Measurements from ENCODE around the gene COLEC12.

The COLEC12 gene

DNA sequence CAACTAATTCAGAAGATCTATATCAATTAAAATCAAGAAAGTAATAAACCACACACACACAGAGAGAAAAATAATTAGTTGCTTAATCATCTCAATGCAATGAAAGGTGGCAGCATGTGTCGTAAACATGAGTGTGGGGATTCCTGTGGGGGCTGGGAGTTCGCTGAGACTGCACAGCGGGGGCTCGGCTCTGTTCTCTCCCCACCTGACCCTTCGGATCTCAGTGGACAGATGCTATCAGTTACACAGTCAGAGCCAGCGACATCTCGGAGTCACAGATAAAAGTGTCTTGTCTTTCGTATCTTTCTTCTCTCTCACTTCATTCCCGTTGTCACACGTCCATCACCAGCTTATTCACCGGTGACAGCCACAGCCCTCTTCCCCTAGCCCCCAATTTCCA is 37.1 kb downstream of the COLEC12 start:
- H3K4me2 ChIP-seq (ENCODE audit: low read depth, low read length, poor library complexity, severe bottlenecking) = no peak overlapping the region

DNA sequence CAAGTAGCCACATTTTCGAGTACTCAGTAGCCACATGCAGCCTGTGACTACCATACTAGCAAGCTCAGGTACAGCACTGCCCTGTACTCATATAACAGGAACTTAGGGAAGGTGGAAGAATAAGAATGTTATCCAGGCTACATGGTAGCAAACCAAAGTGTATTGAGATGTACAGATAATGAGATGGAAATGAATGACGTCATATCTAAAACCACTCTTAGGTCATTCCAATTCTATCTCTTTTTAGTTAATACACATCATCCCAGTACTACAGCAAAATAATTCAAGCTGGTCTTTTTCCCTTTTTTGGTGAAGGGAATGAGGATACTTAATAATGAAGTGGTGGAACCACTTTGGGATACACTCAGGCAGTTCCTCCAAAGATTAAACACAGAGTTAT is 38.7 kb downstream of the COLEC12 start:
- Histone ChIP-seq H3F3A (ENCODE audit: insufficient read depth) (no peaks in the 10 kb centered on the region), H4K20me1 (ENCODE audit: low read depth, low read length) (no peaks in the 10 kb centered on the region), H3K27ac (ENCODE audit: low read depth, low read length) (no peak overlapping the region), H3K27me3 (ENCODE audit: low read length) (no peaks in the 10 kb centered on the region), H3K9me3 (ENCODE audit: insufficient read depth, low read length) (no peaks in the 10 kb centered on the region), H3K9ac (ENCODE audit: low read length) (no peak overlapping the region), H3K79me2 (ENCODE audit: insufficient read depth, low read length) (no peaks in the 10 kb centered on the region), H3K4me3 (ENCODE audit: insufficient read depth, low read length, poor library complexity, severe bottlenecking) (no peak overlapping the region), H3K4me2 (ENCODE audit: low read depth, low read length, poor library complexity, severe bottlenecking) (no peak overlapping the region), H3K36me3 (ENCODE audit: low read length) (no peaks in the 10 kb centered on the region), H2AFZ (ENCODE audit: low read depth, low read length, severe bottlenecking) (no peak overlapping the region), H3K9me2 (replicated peaks; ENCODE audit: insufficient read depth, low read length) (no peaks in the 10 kb centered on the region)
- TF ChIP-seq EZH2phosphoT487 (conservative IDR thresholded peaks at IDR 0.05; ENCODE audit: low read length) = no peak
- TF ChIP-seq, protein P1, sequence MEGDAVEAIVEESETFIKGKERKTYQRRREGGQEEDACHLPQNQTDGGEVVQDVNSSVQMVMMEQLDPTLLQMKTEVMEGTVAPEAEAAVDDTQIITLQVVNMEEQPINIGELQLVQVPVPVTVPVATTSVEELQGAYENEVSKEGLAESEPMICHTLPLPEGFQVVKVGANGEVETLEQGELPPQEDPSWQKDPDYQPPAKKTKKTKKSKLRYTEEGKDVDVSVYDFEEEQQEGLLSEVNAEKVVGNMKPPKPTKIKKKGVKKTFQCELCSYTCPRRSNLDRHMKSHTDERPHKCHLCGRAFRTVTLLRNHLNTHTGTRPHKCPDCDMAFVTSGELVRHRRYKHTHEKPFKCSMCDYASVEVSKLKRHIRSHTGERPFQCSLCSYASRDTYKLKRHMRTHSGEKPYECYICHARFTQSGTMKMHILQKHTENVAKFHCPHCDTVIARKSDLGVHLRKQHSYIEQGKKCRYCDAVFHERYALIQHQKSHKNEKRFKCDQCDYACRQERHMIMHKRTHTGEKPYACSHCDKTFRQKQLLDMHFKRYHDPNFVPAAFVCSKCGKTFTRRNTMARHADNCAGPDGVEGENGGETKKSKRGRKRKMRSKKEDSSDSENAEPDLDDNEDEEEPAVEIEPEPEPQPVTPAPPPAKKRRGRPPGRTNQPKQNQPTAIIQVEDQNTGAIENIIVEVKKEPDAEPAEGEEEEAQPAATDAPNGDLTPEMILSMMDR (IDR thresholded peaks at IDR 0.05; ENCODE audit: insufficient read depth, low read length, poor library complexity, severe bottlenecking) = no peak

More for the DNA sequence above, 37.1 kb downstream of the COLEC12 start:
- no peak overlapping the region for H3K27ac ChIP-seq (ENCODE audit: low read depth, low read length)
- H3K27me3 ChIP-seq (ENCODE audit: low read length) = no peaks in the 10 kb centered on the region
- H3K79me2 ChIP-seq (ENCODE audit: insufficient read depth, low read length) = no peaks in the 10 kb centered on the region
- no peak overlapping the region for H3K9ac ChIP-seq (ENCODE audit: low read length)
- H3K4me3 ChIP-seq (ENCODE audit: insufficient read depth, low read length, poor library complexity, severe bottlenecking) = no peak overlapping the region
- H2AFZ ChIP-seq (ENCODE audit: low read depth, low read length, severe bottlenecking) = no peak overlapping the region
- H3K9me2 ChIP-seq (replicated peaks; ENCODE audit: insufficient read depth, low read length) = no peaks in the 10 kb centered on the region
- no peaks in the 10 kb centered on the region for H4K20me1 ChIP-seq (ENCODE audit: low read depth, low read length)
- H3F3A ChIP-seq (ENCODE audit: insufficient read depth) = no peaks in the 10 kb centered on the region
- H3K9me3 ChIP-seq (ENCODE audit: insufficient read depth, low read length) = no peaks in the 10 kb centered on the region
- H3K36me3 ChIP-seq (ENCODE audit: low read length) = no peaks in the 10 kb centered on the region
- no peak for TF ChIP-seq EZH2phosphoT487 (conservative IDR thresholded peaks at IDR 0.05; ENCODE audit: low read length)
- TF ChIP-seq, protein P1 (IDR thresholded peaks at IDR 0.05; ENCODE audit: insufficient read depth, low read length, poor library complexity, severe bottlenecking) = no peak

DNA sequence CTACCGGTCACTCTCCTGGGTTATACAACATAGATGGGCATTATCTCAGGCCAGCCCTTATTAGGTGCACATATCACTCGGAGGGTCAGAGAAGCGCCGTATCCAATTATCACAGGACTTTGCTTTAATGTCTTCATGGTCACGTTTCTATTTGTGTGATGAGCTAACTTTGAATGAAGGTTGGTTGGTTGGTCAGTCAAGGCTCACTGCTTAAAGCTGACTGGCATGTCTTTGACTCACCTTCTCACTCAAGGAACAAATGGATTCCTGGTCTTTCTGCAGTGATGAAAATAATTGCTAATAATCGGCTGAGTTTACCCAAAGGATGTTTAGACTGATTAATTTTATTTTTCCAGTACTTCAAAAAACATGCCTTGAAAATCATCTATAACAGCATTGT is 39.7 kb downstream of the COLEC12 start:
- H3F3A ChIP-seq (ENCODE audit: insufficient read depth) = no peaks in the 10 kb centered on the region
- H4K20me1 ChIP-seq (ENCODE audit: low read depth, low read length) = no peaks in the 10 kb centered on the region
- no peak overlapping the region for H3K27ac ChIP-seq (ENCODE audit: low read depth, low read length)
- TF ChIP-seq, protein P1 (IDR thresholded peaks at IDR 0.05; ENCODE audit: insufficient read depth, low read length, poor library complexity, severe bottlenecking) = no peak
- TF ChIP-seq EZH2phosphoT487 (conservative IDR thresholded peaks at IDR 0.05; ENCODE audit: low read length) = no peak
- H3K36me3 ChIP-seq (ENCODE audit: low read length) = no peaks in the 10 kb centered on the region
- H3K79me2 ChIP-seq (ENCODE audit: insufficient read depth, low read length) = no peaks in the 10 kb centered on the region
- no peaks in the 10 kb centered on the region for H3K9me3 ChIP-seq (ENCODE audit: insufficient read depth, low read length)
- H3K9me2 ChIP-seq (replicated peaks; ENCODE audit: insufficient read depth, low read length) = no peaks in the 10 kb centered on the region
- no peaks in the 10 kb centered on the region for H3K27me3 ChIP-seq (ENCODE audit: low read length)
- no peak overlapping the region for H3K4me2 ChIP-seq (ENCODE audit: low read depth, low read length, poor library complexity, severe bottlenecking)
- no peak overlapping the region for H3K9ac ChIP-seq (ENCODE audit: low read length)
- no peak overlapping the region for H2AFZ ChIP-seq (ENCODE audit: low read depth, low read length, severe bottlenecking)
- no peak overlapping the region for H3K4me3 ChIP-seq (ENCODE audit: insufficient read depth, low read length, poor library complexity, severe bottlenecking)
